ENCODE data around the gene CDC42EP4.

Gene CDC42EP4

GRCh38 chr17:73286863-73287296 lies 24.9 kb downstream of the CDC42EP4 start:
- H4K20me1 ChIP-seq (ENCODE audit: insufficient read depth, low read length), result no peaks in the 10 kb centered on the region
- H3K79me2 ChIP-seq (ENCODE audit: low read length), result no peaks in the 10 kb centered on the region
- no peak overlapping the region for H3K9ac ChIP-seq (ENCODE audit: low read length)
- H3K4me3 ChIP-seq (ENCODE audit: low read length), result no peak overlapping the region
- H3K4me1 ChIP-seq (ENCODE audit: low read length), result peaks cover 36% of the 10 kb centered on the region
- H3K27ac ChIP-seq (ENCODE audit: low read length), result no peak overlapping the region
- no peaks in the 10 kb centered on the region for H3K9me3 ChIP-seq (ENCODE audit: insufficient read depth, low read length)
- no peak overlapping the region for H2AFZ ChIP-seq (ENCODE audit: low read depth, low read length)
- peaks cover 8% of the 10 kb centered on the region for H3K27me3 ChIP-seq (ENCODE audit: low read depth, low read length)
- TF ChIP-seq EZH2phosphoT487 (IDR thresholded peaks at IDR 0.05; ENCODE audit: low read depth), result no peak
- TF ChIP-seq, protein P1, sequence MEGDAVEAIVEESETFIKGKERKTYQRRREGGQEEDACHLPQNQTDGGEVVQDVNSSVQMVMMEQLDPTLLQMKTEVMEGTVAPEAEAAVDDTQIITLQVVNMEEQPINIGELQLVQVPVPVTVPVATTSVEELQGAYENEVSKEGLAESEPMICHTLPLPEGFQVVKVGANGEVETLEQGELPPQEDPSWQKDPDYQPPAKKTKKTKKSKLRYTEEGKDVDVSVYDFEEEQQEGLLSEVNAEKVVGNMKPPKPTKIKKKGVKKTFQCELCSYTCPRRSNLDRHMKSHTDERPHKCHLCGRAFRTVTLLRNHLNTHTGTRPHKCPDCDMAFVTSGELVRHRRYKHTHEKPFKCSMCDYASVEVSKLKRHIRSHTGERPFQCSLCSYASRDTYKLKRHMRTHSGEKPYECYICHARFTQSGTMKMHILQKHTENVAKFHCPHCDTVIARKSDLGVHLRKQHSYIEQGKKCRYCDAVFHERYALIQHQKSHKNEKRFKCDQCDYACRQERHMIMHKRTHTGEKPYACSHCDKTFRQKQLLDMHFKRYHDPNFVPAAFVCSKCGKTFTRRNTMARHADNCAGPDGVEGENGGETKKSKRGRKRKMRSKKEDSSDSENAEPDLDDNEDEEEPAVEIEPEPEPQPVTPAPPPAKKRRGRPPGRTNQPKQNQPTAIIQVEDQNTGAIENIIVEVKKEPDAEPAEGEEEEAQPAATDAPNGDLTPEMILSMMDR (IDR thresholded peaks at IDR 0.05; ENCODE audit: low read depth, low read length), result no peak
- H3K36me3 ChIP-seq (replicated peaks; ENCODE audit: low read depth, low read length), result no peaks in the 10 kb centered on the region
- no peak overlapping the region for H3K4me2 ChIP-seq (ENCODE audit: low read length)

- H3K4me3 ChIP-seq (ENCODE audit: low read length), result no peak overlapping the region
- no peaks in the 10 kb centered on the region for H3K9me3 ChIP-seq (ENCODE audit: insufficient read depth, low read length)
- no peak overlapping the region for H3K9ac ChIP-seq (ENCODE audit: low read length)
- H3K4me2 ChIP-seq (ENCODE audit: low read length), result no peak overlapping the region
- no peaks in the 10 kb centered on the region for H3K79me2 ChIP-seq (ENCODE audit: low read length)
- peaks cover 34% of the 10 kb centered on the region for H3K4me1 ChIP-seq (ENCODE audit: low read length)
- H2AFZ ChIP-seq (ENCODE audit: low read depth, low read length), result no peak overlapping the region
- TF ChIP-seq, protein P1 (IDR thresholded peaks at IDR 0.05; ENCODE audit: low read depth, low read length), result no peak
- no peak for TF ChIP-seq EZH2phosphoT487 (IDR thresholded peaks at IDR 0.05; ENCODE audit: low read depth)
- no peaks in the 10 kb centered on the region for H3K36me3 ChIP-seq (replicated peaks; ENCODE audit: low read depth, low read length)
- no peaks in the 10 kb centered on the region for H4K20me1 ChIP-seq (ENCODE audit: insufficient read depth, low read length)
- H3K27ac ChIP-seq (ENCODE audit: low read length), result no peak overlapping the region
- H3K27me3 ChIP-seq (ENCODE audit: low read depth, low read length), result peaks cover 8% of the 10 kb centered on the region
These were observed 25.6 kb downstream of the CDC42EP4 start for GRCh38 chr17:73285916-73286862.

DNA sequence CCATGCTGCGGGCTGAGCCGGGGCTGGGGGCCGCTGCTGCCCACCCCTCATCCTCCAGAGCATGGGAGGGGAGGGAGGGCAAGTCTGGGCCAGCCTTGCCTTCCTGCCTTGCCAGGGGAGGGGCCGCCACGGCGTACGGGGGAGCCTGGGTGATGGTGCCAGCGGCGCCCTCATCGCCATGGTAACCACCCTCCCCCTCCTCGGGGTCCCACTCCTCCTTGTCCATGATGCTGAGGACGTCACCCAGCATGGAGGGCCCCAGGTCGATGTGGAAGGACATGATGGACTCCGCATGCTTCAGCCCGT lies 26.2 kb downstream of the CDC42EP4 start:
- no peak overlapping the region for H3K4me3 ChIP-seq (ENCODE audit: low read length)
- H2AFZ ChIP-seq (ENCODE audit: low read depth, low read length), result no peak overlapping the region
- no peak overlapping the region for H3K4me2 ChIP-seq (ENCODE audit: low read length)
- H3K27ac ChIP-seq (ENCODE audit: low read length), result no peak overlapping the region
- H3K9ac ChIP-seq (ENCODE audit: low read length), result no peak overlapping the region
- H4K20me1 ChIP-seq (ENCODE audit: insufficient read depth, low read length), result no peaks in the 10 kb centered on the region
- TF ChIP-seq, protein P1 (IDR thresholded peaks at IDR 0.05; ENCODE audit: low read depth, low read length), result no peak
- no peak for TF ChIP-seq EZH2phosphoT487 (IDR thresholded peaks at IDR 0.05; ENCODE audit: low read depth)
- H3K36me3 ChIP-seq (replicated peaks; ENCODE audit: low read depth, low read length), result no peaks in the 10 kb centered on the region
- H3K27me3 ChIP-seq (ENCODE audit: low read depth, low read length), result peaks cover 8% of the 10 kb centered on the region
- no peaks in the 10 kb centered on the region for H3K9me3 ChIP-seq (ENCODE audit: insufficient read depth, low read length)
- peaks cover 28% of the 10 kb centered on the region for H3K4me1 ChIP-seq (ENCODE audit: low read length)
- no peaks in the 10 kb centered on the region for H3K79me2 ChIP-seq (ENCODE audit: low read length)

GRCh38 chr17:73284906-73285602 lies 26.7 kb downstream of the CDC42EP4 start:
- H3K4me2 ChIP-seq (ENCODE audit: low read length), result no peak overlapping the region
- H4K20me1 ChIP-seq (ENCODE audit: insufficient read depth, low read length), result no peaks in the 10 kb centered on the region
- H2AFZ ChIP-seq (ENCODE audit: low read depth, low read length), result no peak overlapping the region
- peaks cover 27% of the 10 kb centered on the region for H3K4me1 ChIP-seq (ENCODE audit: low read length)
- TF ChIP-seq EZH2phosphoT487 (IDR thresholded peaks at IDR 0.05; ENCODE audit: low read depth), result no peak
- TF ChIP-seq, protein P1 (IDR thresholded peaks at IDR 0.05; ENCODE audit: low read depth, low read length), result no peak
- H3K27ac ChIP-seq (ENCODE audit: low read length), result no peak overlapping the region
- no peaks in the 10 kb centered on the region for H3K9me3 ChIP-seq (ENCODE audit: insufficient read depth, low read length)
- H3K4me3 ChIP-seq (ENCODE audit: low read length), result no peak overlapping the region
- H3K27me3 ChIP-seq (ENCODE audit: low read depth, low read length), result peaks cover 8% of the 10 kb centered on the region
- no peak overlapping the region for H3K9ac ChIP-seq (ENCODE audit: low read length)
- no peaks in the 10 kb centered on the region for H3K36me3 ChIP-seq (replicated peaks; ENCODE audit: low read depth, low read length)
- no peaks in the 10 kb centered on the region for H3K79me2 ChIP-seq (ENCODE audit: low read length)
